BLaER1 treated with 17β-estradiol and CSF1 and Interleukin-3, amounts not matched to agents 10 nM and 100 nM (cell line): ENCODE data around the gene KDM1A.
"Not testable (repeated sequence)": the region's sequence is repeated elsewhere in the genome, so short reads cannot be mapped to it uniquely, and the experiment has no call there.

Source experiments
- H3K27ac ChIP-seq, 11 experiments: shearing (Covaris generic); formaldehyde crosslinking; 2 replicates each; pipeline ENCODE4 v1.8.1; 2022
- H3K27me3 ChIP-seq, 11 experiments: shearing (Covaris generic); formaldehyde crosslinking; 2 replicates each; pipeline ENCODE4 v1.8.1; 2022
- H3K36me3 ChIP-seq, 11 experiments: shearing (Covaris generic); formaldehyde crosslinking; 2 replicates each; pipeline ENCODE4 v1.8.1; 2022
- H3K4me1 ChIP-seq, 10 experiments: shearing (Covaris generic); formaldehyde crosslinking; 2 replicates each; pipeline ENCODE4 v1.8.1; 2022
- H3K4me2 ChIP-seq, 11 experiments: shearing (Covaris generic); formaldehyde crosslinking; 2 replicates each; pipeline ENCODE4 v1.8.1; 2022
- H3K4me3 ChIP-seq, 10 experiments: shearing (Covaris generic); formaldehyde crosslinking; 2 replicates each; pipeline ENCODE4 v1.8.1; 2022
- H3K9ac ChIP-seq, 11 experiments: shearing (Covaris generic); formaldehyde crosslinking; 2 replicates each; pipeline ENCODE4 v1.8.1; 2022
- H3K9me3 ChIP-seq, 11 experiments: shearing (Covaris generic); formaldehyde crosslinking; replicated peaks in 1 of 11; 2 replicates each; pipeline ENCODE4 v1.8.1; 2022
- H4K20me1 ChIP-seq, 11 experiments: shearing (Covaris generic); formaldehyde crosslinking; 2 replicates each; pipeline ENCODE4 v1.8.1; 2022
- Cebpa-rat ChIP-seq, 11 experiments: shearing (Covaris generic); IDR thresholded peaks; 2 replicates each; pipeline ENCODE4 v1.8.1; 2022

KDM1A gene

DNA sequence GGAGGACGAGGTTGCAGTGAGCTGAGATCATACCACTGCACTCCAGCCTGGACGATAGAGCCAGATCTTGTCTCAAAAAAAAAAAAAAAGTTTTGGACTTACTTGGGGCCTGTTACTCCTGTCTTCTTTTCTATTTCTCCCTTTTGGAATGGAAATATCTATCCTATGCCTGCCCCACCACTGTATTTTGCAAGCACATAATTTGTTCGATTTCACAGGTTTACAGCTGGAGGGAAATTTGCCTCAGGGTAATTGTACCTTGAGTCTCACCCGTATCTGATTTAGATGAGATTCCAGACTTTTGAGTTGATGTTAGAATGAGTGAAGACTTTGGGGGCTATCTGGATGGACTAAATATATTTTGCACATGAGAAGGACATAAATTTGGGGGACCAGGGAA, 12.2 kb upstream of the KDM1A start:
- H4K20me1 ChIP-seq: no peaks in the 10 kb centered on the region
- no peak overlapping the region for H3K4me3 ChIP-seq
- H3K36me3 ChIP-seq: no peaks in the 10 kb centered on the region
- no peak overlapping the region for H3K9ac ChIP-seq
- peaks cover 0 to 15% (median 9%) of the 10 kb centered on the region in 10 experiments; a peak in 10 of 20 replicates for H3K4me1 ChIP-seq
- no peak for TF ChIP-seq Cebpa-rat (IDR thresholded peaks at IDR 0.05)
- H3K9me3 ChIP-seq: peaks cover 0 to 10% (median 0%) of the 10 kb centered on the region in 11 experiments; a peak in 1 of 22 replicates
- no peak overlapping the region for H3K4me2 ChIP-seq
- H3K27ac ChIP-seq: no peak overlapping the region
- no peaks in the 10 kb centered on the region for H3K27me3 ChIP-seq

DNA sequence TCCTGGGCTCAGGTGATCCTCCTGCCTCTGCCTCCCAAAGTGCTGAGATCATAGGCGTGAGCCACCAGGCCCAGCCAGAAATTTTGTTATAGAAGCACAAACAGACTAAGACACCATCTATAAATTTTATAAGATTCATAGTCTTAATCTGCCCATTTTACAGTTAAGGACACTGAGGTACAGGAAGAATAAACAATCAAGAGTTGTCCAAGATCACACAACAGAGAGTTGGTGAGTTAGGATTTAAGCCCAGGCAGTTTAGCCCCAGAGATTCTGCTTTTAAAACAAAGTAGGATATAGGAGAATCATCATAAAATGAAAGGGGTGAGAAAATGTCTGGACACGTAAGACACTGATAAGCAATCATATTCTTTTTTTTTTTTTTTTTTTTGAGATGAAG, 10.4 kb upstream of the KDM1A start:
- no peak overlapping the region for H3K4me2 ChIP-seq
- no peak overlapping the region for H3K27ac ChIP-seq
- H3K36me3 ChIP-seq: no peaks in the 10 kb centered on the region
- H3K4me3 ChIP-seq: no peak overlapping the region
- H3K4me1 ChIP-seq: peaks cover 2 to 21% (median 15%) of the 10 kb centered on the region in 10 experiments; a peak in 16 of 20 replicates
- no peaks in the 10 kb centered on the region for H3K9me3 ChIP-seq
- no peaks in the 10 kb centered on the region for H3K27me3 ChIP-seq
- H4K20me1 ChIP-seq: no peaks in the 10 kb centered on the region
- TF ChIP-seq Cebpa-rat (IDR thresholded peaks at IDR 0.05): no peak
- no peak overlapping the region for H3K9ac ChIP-seq

DNA sequence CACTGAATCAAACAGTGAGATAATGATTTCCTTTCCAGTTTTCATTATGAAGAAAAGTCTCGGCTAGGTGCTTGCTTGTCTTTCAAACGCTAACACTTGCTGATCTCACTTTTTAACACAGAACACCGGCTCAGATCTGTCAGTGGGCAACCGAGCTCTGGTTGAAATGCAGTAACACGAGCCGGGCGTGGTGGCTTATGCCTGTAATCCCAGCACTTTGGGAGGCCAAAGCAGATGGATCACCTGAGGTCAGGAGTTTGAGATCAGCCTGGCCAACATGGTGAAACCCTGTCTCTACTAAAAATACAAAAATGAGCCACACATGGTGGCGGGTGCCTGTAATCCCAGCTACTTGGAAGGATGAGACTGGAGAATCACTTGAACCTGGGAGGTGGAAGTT, 9.2 kb upstream of the KDM1A start:
- H4K20me1 ChIP-seq, H3K36me3 ChIP-seq, H3K9me3 ChIP-seq, H3K27me3 ChIP-seq, H3K27ac ChIP-seq, H3K4me3 ChIP-seq, H3K9ac ChIP-seq: not testable (repeated sequence)
- Histone ChIP-seq H3K4me1 (peaks cover 5 to 26% (median 18%) of the 10 kb centered on the region in 10 experiments; a peak in 16 of 20 replicates), H3K4me2 (0 out of 22 replicates have a peak overlapping the region, but pooled peaks of 1 of the 11 experiments have one; percentile 11)

DNA sequence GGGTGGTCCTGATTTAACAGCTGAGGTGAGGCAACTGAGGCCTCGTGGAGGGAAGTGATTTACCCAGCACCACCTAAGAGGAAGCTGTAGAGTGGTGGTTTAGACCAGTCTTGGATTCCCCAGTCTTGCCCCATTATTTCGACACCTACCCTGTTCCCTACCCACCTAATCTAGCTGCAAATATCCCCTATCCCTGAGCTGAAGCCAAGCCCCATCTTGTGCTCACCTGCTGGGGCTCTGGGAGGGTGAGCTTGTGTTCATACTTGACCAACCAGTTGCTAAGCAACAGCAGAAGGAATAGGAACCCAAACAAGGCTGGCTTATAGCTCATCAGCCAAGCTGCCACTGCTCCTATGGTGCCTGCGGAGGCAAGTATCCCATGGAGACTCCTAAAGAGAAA, 5.6 kb upstream of the KDM1A start:
- peak overlapping the region in 3 of 11 experiments; percentile 4 to 49 (median 16); a peak in 5 of 22 replicates for H3K27ac ChIP-seq
- H3K4me1 ChIP-seq: peaks cover 5 to 28% (median 18%) of the 10 kb centered on the region in 10 experiments; a peak in 16 of 20 replicates
- no peaks in the 10 kb centered on the region for H3K27me3 ChIP-seq
- TF ChIP-seq Cebpa-rat (IDR thresholded peaks at IDR 0.05): peak in 6 of 11 experiments; percentile 27 to 35 (median 32); a peak in 2 of 22 replicates
- H3K4me2 ChIP-seq: peak overlapping the region in 10 of 11 experiments; percentile 14 to 68 (median 35); a peak in 12 of 22 replicates
- H3K36me3 ChIP-seq: no peaks in the 10 kb centered on the region
- no peaks in the 10 kb centered on the region for H3K9me3 ChIP-seq
- H4K20me1 ChIP-seq: no peaks in the 10 kb centered on the region
- no peak overlapping the region for H3K4me3 ChIP-seq
- H3K9ac ChIP-seq: no peak overlapping the region

DNA sequence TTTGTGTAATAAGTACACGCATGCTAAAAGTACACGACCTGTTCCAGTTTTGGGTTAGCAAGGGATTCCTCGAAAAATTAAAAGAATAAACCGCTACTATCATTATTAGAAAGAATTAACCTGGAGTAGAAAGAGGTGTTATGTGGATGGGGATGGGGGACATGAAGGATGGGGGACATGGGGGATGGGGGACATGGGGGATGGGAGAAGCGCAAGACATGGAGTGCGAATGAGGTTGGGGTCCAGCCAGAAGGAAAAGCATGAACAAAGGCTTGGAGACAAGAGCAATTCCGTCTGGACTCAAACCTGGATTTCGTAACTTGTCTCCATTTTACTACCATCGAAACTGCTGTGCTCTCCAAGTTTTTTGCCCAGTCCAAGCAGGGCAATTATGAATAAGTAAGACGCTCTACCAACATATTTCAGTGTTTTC, 591 bp upstream of the KDM1A start:
- Histone ChIP-seq H3K4me2 (peak overlapping the region; percentile 64 to 88 (median 75)), H4K20me1 (peaks cover 2 to 41% (median 24%) of the 10 kb centered on the region in 11 experiments; a peak in 19 of 22 replicates), H3K27me3 (no peaks in the 10 kb centered on the region), H3K27ac (peak overlapping the region in 10 of 11 experiments; percentile 90 to 99 (median 98); a peak in 20 of 22 replicates), H3K4me3 (peak overlapping the region; percentile 86 to 100 (median 97)), H3K4me1 (peaks cover 10 to 37% (median 18%) of the 10 kb centered on the region in 10 experiments; a peak in 19 of 20 replicates), H3K9me3 (peaks cover 0 to 25% (median 22%) of the 10 kb centered on the region in 11 experiments; a peak in 18 of 22 replicates), H3K36me3 (peaks cover 0 to 28% (median 21%) of the 10 kb centered on the region in 11 experiments; a peak in 16 of 22 replicates), H3K9ac (peak overlapping the region; percentile 50 to 99 (median 99); a peak in 21 of 22 replicates)
- TF ChIP-seq Cebpa-rat (IDR thresholded peaks at IDR 0.05): no peak

DNA sequence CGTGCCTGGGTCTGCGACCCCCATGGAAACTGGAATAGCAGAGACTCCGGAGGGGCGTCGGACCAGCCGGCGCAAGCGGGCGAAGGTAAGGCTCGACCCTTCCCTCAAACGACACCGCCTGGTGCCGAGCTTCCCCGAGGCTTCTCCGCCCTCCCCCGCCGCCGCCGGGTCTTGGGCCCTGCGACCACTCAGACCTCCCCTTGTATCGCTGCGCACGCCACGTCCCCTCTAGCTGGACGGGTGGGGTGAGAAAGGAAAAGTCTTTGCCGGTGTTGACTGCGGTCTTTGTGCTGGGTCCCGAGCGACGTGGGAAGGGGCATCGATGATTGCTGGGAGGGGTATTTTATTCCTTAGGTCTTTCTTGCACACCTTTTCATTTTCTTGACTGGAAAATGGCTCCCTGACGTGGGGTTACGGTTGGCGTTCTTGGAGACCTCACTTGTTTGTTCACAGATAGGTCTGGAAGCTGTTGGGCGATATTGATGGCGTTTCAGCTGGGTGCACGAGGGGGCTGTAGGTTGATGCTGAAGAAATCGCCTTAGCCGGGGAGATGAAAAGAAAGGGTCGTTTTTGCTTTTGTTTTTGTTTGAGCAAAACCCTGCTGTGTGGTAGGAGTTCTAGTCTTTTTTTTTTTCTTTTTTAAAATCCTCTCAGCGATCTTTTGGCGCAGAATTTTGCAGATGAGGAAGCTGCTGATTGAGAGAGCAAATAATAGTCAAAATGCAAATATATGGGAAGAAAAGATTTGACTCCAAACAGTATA, 776 bp downstream of the KDM1A start:
- peaks cover 6 to 45% (median 24%) of the 10 kb centered on the region in 10 experiments; a peak in 19 of 20 replicates for H3K4me1 ChIP-seq
- H3K4me2 ChIP-seq: peak overlapping the region; percentile 67 to 94 (median 86)
- peaks cover 0 to 33% (median 25%) of the 10 kb centered on the region in 11 experiments; a peak in 18 of 22 replicates for H3K9me3 ChIP-seq
- H3K27ac ChIP-seq: peak overlapping the region; percentile 89 to 99 (median 98)
- H4K20me1 ChIP-seq: peaks cover 15 to 55% (median 38%) of the 10 kb centered on the region in 11 experiments; a peak in 20 of 22 replicates
- TF ChIP-seq Cebpa-rat (IDR thresholded peaks at IDR 0.05): no peak
- peak overlapping the region; percentile 86 to 100 (median 97) for H3K4me3 ChIP-seq
- H3K27me3 ChIP-seq: no peaks in the 10 kb centered on the region
- peak overlapping the region; percentile 94 to 99 (median 99) for H3K9ac ChIP-seq
- peaks cover 0 to 33% (median 26%) of the 10 kb centered on the region in 11 experiments; a peak in 16 of 22 replicates for H3K36me3 ChIP-seq

DNA sequence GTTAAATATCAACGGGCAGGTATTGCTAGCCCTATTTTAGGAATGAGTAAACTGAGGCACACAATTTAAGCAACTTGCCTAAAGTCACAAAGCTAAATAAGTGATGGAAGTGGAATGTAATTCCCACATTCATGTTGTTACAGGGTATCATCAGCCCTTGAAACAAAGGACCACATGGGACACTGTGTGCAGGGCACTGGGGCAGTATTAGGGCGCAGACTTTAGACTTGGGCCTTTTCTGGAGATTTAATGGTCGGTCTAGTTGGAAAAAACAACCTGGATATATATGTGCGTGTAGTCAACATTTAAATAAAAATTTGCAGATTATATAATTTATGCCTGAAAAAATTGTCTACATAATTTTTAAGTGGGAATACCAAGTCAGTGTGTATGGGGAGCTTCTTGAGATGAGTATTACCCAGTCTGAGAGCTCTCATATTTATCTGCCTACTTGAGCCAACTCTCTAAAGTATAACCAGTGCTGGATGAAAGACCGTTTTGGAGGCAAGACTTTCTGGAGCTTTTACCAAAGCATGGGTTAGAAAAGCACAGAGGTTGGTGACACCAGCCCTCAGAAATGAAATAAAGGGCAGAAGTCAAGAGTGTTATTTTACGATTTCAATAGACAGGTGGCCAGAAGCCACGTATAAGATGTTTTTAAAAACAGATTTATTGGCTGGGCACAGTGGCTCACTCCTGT, 1.6 kb downstream of the KDM1A start:
- Histone ChIP-seq H3K27ac (peak overlapping the region; percentile 89 to 99 (median 98); a peak in 19 of 22 replicates), H3K4me1 (peaks cover 6 to 53% (median 25%) of the 10 kb centered on the region in 10 experiments; a peak in 19 of 20 replicates), H3K4me3 (peak overlapping the region; percentile 86 to 100 (median 97)), H3K9ac (peak overlapping the region; percentile 94 to 99 (median 99)), H4K20me1 (peaks cover 23 to 63% (median 46%) of the 10 kb centered on the region in 11 experiments; a peak in 20 of 22 replicates), H3K9me3 (peaks cover 0 to 33% (median 25%) of the 10 kb centered on the region in 11 experiments; a peak in 18 of 22 replicates), H3K36me3 (peaks cover 0 to 41% (median 26%) of the 10 kb centered on the region in 11 experiments; a peak in 16 of 22 replicates), H3K27me3 (no peaks in the 10 kb centered on the region), H3K4me2 (peak overlapping the region; percentile 67 to 94 (median 86))
- TF ChIP-seq Cebpa-rat (IDR thresholded peaks at IDR 0.05): no peak

GRCh38 chr1:23021834-23022233, 2.6 kb downstream of the KDM1A start:
- Histone ChIP-seq H3K9me3 (peaks cover 0 to 33% (median 25%) of the 10 kb centered on the region in 11 experiments; a peak in 18 of 22 replicates), H3K4me3 (peak overlapping the region in 9 of 10 experiments; percentile 86 to 100 (median 97); a peak in 17 of 20 replicates), H3K4me2 (peak overlapping the region; percentile 67 to 94 (median 86)), H3K36me3 (peaks cover 0 to 44% (median 26%) of the 10 kb centered on the region in 11 experiments; a peak in 16 of 22 replicates), H3K27me3 (no peaks in the 10 kb centered on the region), H3K27ac (peak overlapping the region in 4 of 11 experiments; percentile 98 to 99 (median 98); a peak in 3 of 22 replicates), H3K9ac (peak overlapping the region in 5 of 11 experiments; percentile 98 to 99 (median 99); a peak in 8 of 22 replicates), H4K20me1 (peaks cover 30 to 73% (median 56%) of the 10 kb centered on the region in 11 experiments; a peak in 20 of 22 replicates), H3K4me1 (peaks cover 12 to 61% (median 30%) of the 10 kb centered on the region in 10 experiments; a peak in 19 of 20 replicates)
- TF ChIP-seq Cebpa-rat (IDR thresholded peaks at IDR 0.05): no peak
